BJ (cell line): ENCODE results near the gene VPS8. TPM values are rescaled to one million over a fixed set of nuclear protein-coding genes. Genes with fewer than 3 reads are reported as not detected.

Source experiments
- CTCF ChIA-PET: fragments of 350-600 bp; formaldehyde crosslinking; extraction: SDS; loops from one replicate; lab custom pipeline; 2021; ENCODE audit warnings: antibody characterized with exemption, inconsistent platforms; lab: Yijun Ruan, JAX
- POLR2A ChIA-PET: fragments of 300-600 bp; sonication (Branson Sonifier 250); formaldehyde crosslinking; extraction: SDS; loops from one replicate; lab custom pipeline; 2021; ENCODE audit warnings: antibody characterized with exemption; lab: Charles Lee
- DNase-seq: peaks from one replicate; pipeline ENCODE4 v3.0.0-alpha.2; 2011; ENCODE audit warnings: low read depth
- H3K27me3 ChIP-seq: 2 replicates; pipeline ENCODE4 v1.6.0; 2011; ENCODE audit warnings: low read length; ENCODE audit not compliant: control insufficient read depth, insufficient read depth
- H3K36me3 ChIP-seq: 2 replicates; pipeline ENCODE4 v1.5.1; 2011; ENCODE audit warnings: low read length; ENCODE audit not compliant: control insufficient read depth, insufficient read depth
- H3K4me3 ChIP-seq: 2 replicates; pipeline ENCODE4 v1.5.1; 2011; ENCODE audit warnings: low read depth, mild to moderate bottlenecking, control low read depth, low read length
- polyA plus RNA-seq: library from polyadenylated mRNA; depleted of rRNA; stranded (reverse); fragments of >200 nt; gene quantifications from 2 replicates; pipeline ENCODE4 v1.2.3, GENCODE V29; 2011
- TF ChIP-seq, protein P1 (sequence below): IDR thresholded peaks from 2 replicates; pipeline ENCODE4 v1.5.1; 2011; ENCODE audit warnings: low read depth, mild to moderate bottlenecking, control low read depth, inconsistent platforms, low read length, moderate library complexity; ENCODE audit not compliant: insufficient read depth

Gene VPS8
- polyA plus RNA-seq, 1 experiment, result 14.3 TPM

DNA sequence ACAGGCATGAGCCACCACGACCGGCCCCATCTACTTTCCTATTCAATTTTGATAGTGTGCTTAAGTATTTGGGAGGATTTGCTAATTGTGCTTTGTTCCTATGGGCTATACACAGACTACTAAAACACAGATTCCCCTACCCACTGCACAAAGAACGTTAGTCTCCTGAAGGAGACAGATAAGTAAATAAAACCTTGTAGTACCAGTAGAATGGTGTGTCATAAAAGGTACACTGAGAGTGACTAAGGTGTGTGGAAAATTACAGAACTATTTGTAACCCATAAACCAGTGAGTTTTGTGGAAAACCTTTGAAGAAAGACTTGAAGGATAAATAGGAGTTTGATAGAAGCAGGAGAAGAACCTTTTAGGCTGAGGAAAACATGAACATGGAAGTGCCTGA is 158.2 kb downstream of the VPS8 start:
- TF ChIP-seq, protein P1, sequence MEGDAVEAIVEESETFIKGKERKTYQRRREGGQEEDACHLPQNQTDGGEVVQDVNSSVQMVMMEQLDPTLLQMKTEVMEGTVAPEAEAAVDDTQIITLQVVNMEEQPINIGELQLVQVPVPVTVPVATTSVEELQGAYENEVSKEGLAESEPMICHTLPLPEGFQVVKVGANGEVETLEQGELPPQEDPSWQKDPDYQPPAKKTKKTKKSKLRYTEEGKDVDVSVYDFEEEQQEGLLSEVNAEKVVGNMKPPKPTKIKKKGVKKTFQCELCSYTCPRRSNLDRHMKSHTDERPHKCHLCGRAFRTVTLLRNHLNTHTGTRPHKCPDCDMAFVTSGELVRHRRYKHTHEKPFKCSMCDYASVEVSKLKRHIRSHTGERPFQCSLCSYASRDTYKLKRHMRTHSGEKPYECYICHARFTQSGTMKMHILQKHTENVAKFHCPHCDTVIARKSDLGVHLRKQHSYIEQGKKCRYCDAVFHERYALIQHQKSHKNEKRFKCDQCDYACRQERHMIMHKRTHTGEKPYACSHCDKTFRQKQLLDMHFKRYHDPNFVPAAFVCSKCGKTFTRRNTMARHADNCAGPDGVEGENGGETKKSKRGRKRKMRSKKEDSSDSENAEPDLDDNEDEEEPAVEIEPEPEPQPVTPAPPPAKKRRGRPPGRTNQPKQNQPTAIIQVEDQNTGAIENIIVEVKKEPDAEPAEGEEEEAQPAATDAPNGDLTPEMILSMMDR, result no peak
- Histone ChIP-seq H3K36me3 (peaks cover 6% of the 10 kb centered on the region), H3K4me3 (no peak overlapping the region), H3K27me3 (no peaks in the 10 kb centered on the region)
- ChIA-PET POLR2A (no interaction called here), CTCF (no interaction called here)
- no peak for DNase-seq

DNA sequence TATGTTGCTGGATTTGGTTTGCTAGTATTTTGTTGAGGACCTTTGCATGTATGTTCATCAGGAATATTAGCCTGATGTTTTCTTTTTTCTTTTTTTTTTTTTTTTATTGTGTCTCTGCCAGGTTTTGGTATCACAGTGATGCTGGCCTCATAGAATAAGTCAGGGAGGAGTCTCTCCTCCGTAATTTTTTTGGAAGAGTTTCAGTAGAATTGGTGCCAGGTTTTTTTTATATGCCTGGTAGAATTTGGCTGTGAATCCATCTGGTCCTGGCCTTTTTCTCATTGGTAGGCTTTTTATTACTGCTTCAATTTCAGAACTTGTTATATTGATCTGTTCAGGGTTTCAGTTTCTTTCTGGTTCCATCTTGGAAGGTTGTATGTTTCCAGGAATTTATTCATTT is 165.8 kb downstream of the VPS8 start:
- TF ChIP-seq, protein P1, result no peak
- CTCF ChIA-PET, result no interaction called here
- DNase-seq, result no peak
- no peak overlapping the region for H3K4me3 ChIP-seq
- POLR2A ChIA-PET, result no interaction called here
- H3K27me3 ChIP-seq, result no peaks in the 10 kb centered on the region
- H3K36me3 ChIP-seq, result no peaks in the 10 kb centered on the region; the same call in 1 of the 2 replicates

DNA sequence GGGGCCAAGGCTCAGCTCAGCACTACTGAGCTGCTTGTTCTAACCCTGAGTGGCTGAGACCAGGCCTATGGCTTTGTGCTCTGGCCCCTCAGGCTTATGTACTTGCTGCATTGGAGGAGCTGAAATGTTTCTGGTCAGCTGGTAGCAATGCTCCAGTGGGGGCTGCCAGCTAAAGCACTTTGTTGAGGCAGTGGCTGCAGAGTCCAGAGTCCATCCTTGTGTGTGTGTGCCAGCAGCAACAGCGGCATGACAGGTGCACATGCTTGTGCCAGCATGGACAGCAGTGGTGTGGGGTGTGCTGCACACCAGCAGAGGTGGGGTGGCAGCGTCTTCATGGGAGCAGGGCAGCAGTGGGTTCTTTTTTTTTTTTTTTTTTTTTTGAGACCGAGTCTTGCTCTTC is 169.1 kb downstream of the VPS8 start:
- ChIA-PET CTCF (no interaction called here), POLR2A (no interaction called here)

DNA sequence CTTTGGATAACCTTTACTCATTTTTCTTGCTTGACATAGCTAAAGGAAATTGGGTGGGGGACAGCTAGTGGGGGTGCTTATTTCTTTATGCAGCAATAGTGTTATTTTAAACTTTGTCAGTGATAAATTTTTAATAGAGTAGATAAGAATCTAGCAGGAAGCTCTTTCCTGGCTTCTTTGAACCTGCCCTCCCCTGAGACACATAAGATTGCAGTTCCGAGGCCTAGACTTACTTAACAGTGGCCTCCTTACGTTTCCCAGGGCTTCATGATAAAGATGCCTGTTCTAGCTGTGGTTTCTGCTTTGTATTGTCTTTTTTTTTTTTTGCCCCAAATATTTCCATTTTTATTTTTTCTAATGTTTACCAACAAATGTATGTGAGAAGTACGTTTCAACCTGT is 170.1 kb downstream of the VPS8 start:
- POLR2A ChIA-PET, result no interaction called here
- H3K36me3 ChIP-seq, result no peaks in the 10 kb centered on the region; the same call in 1 of the 2 replicates

More for the DNA sequence above, 169.1 kb downstream of the VPS8 start:
- TF ChIP-seq, protein P1, result no peak
- no peak for DNase-seq
- H3K36me3 ChIP-seq, result no peaks in the 10 kb centered on the region; the same call in 1 of the 2 replicates
- H3K4me3 ChIP-seq, result no peak overlapping the region
- no peaks in the 10 kb centered on the region for H3K27me3 ChIP-seq

DNA sequence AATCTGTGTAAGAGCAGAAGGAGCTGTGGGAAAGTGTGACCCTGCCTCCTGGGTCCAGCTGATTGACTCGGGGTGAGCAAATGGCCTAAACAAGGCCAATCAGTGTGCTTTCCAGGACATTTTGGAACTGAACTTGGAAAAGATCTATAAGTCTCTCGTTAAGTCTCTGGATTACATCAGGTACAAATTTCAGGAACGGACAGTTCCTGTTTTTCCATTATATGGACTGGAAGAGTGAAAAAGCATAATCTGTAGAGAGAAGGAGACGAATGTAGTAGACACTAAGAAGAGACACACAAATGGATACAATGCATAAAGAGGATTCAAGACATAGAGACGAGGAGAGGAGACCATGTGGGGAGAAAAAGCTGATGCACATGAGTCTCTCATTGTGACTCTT is 173.6 kb downstream of the VPS8 start:
- TF ChIP-seq, protein P1, result no peak
- no peaks in the 10 kb centered on the region for H3K27me3 ChIP-seq
- ChIA-PET CTCF (interaction anchor here (1.0 kb wide), 1 partner anchor 45 kb away, joined by 4 read pairs; no protein-coding TSS in a partner anchor), POLR2A (no interaction called here)
- H3K36me3 ChIP-seq, result no peaks in the 10 kb centered on the region; the same call in 1 of the 2 replicates
- DNase-seq, result no peak
- no peak overlapping the region for H3K4me3 ChIP-seq

More for the DNA sequence above, 170.1 kb downstream of the VPS8 start:
- no peak overlapping the region for H3K4me3 ChIP-seq
- CTCF ChIA-PET, result no interaction called here
- no peak for DNase-seq
- no peaks in the 10 kb centered on the region for H3K27me3 ChIP-seq
- TF ChIP-seq, protein P1, result no peak
